AG20443 (cell line): ENCODE measurements around the gene RALGAPB.
"Not testable (repeated sequence)": the region's sequence is repeated elsewhere in the genome, so short reads cannot be mapped to it uniquely, and the experiment has no call there.

ENCODE experiments used
- DNase-seq: peaks from one replicate; pipeline ENCODE4 v3.0.0; 2012; ENCODE audit warnings: low spot score, mixed read lengths

RALGAPB gene

GRCh38 chr20:38497246-38497935 is 24.7 kb downstream of the RALGAPB start:
- DNase-seq, result no peak

- no peak for DNase-seq
Measured at GRCh38 chr20:38498909-38499308, 26.3 kb downstream of the RALGAPB start.

GRCh38 chr20:38499366-38499765 is 26.7 kb downstream of the RALGAPB start:
- DNase-seq, result no peak

GRCh38 chr20:38501858-38502436 is 29.3 kb downstream of the RALGAPB start:
- DNase-seq, result no peak

GRCh38 chr20:38504368-38505090 is 31.9 kb downstream of the RALGAPB start:
- no peak for DNase-seq

- DNase-seq, result no peak
Measured at GRCh38 chr20:38505091-38505455, 32.4 kb downstream of the RALGAPB start.

GRCh38 chr20:38511726-38512125 is 39.1 kb downstream of the RALGAPB start:
- DNase-seq, result not testable (repeated sequence)

GRCh38 chr20:38514185-38514584 is 41.5 kb downstream of the RALGAPB start:
- DNase-seq, result no peak

- no peak for DNase-seq
Measured at GRCh38 chr20:38514947-38515346, 42.3 kb downstream of the RALGAPB start.

GRCh38 chr20:38515631-38516030 is 43.0 kb downstream of the RALGAPB start:
- DNase-seq, result no peak

- no peak for DNase-seq
Measured at GRCh38 chr20:38519426-38519825, 46.8 kb downstream of the RALGAPB start.

- no peak for DNase-seq
Measured at GRCh38 chr20:38520261-38520660, 47.6 kb downstream of the RALGAPB start.

- DNase-seq, result peak; percentile 58
Measured at GRCh38 chr20:38523697-38524096, 51.1 kb downstream of the RALGAPB start.

GRCh38 chr20:38528167-38528566 is 55.5 kb downstream of the RALGAPB start:
- DNase-seq, result no peak

- DNase-seq, result no peak
Measured at GRCh38 chr20:38531021-38531420, 58.4 kb downstream of the RALGAPB start.

GRCh38 chr20:38534756-38535155 is 62.1 kb downstream of the RALGAPB start:
- no peak for DNase-seq

GRCh38 chr20:38536310-38536709 is 63.7 kb downstream of the RALGAPB start:
- DNase-seq, result no peak

GRCh38 chr20:38537176-38537575 is 64.5 kb downstream of the RALGAPB start:
- no peak for DNase-seq

- DNase-seq, result no peak
Measured at GRCh38 chr20:38538789-38539188, 66.1 kb downstream of the RALGAPB start.

- no peak for DNase-seq
Measured at GRCh38 chr20:38543014-38543906, 70.6 kb downstream of the RALGAPB start.

- DNase-seq, result no peak
Measured at GRCh38 chr20:38545771-38546170, 73.1 kb downstream of the RALGAPB start.
